H9 (cell line): ENCODE measurements around the gene CEP41. TPM values are rescaled to one million over a fixed set of nuclear protein-coding genes. Genes with fewer than 3 reads are reported as not detected.

Source experiments
- DNase-seq: peaks from one replicate; pipeline ENCODE4 v3.0.0-alpha.2; 2017
- H2AFZ ChIP-seq: one replicate; pipeline ENCODE4 v1.6.1; 2013; ENCODE audit warnings: mild to moderate bottlenecking, low read length, control low read depth, moderate library complexity
- H2AK5ac ChIP-seq: 2 replicates; pipeline ENCODE4 v1.6.1; 2013; ENCODE audit warnings: low read length, control low read depth, mixed read lengths; ENCODE audit not compliant: insufficient read length
- H2BK120ac ChIP-seq: one replicate; pipeline ENCODE4 v1.6.1; 2013; ENCODE audit warnings: low read depth, mild to moderate bottlenecking, low read length, control low read depth, inconsistent platforms; ENCODE audit not compliant: poor library complexity, severe bottlenecking
- H2BK12ac ChIP-seq: 2 replicates; pipeline ENCODE4 v1.6.1; 2013; ENCODE audit warnings: low read length, control low read depth, mixed read lengths, low read depth; ENCODE audit not compliant: insufficient read length
- H2BK15ac ChIP-seq: 2 replicates; pipeline ENCODE4 v1.6.1; 2013; ENCODE audit warnings: low read depth, low read length, control low read depth
- H2BK20ac ChIP-seq: one replicate; pipeline ENCODE4 v1.6.1; 2013; ENCODE audit warnings: low read depth, mild to moderate bottlenecking, low read length, control low read depth, inconsistent platforms; ENCODE audit not compliant: poor library complexity, severe bottlenecking
- H2BK5ac ChIP-seq: 2 replicates; pipeline ENCODE4 v1.6.1; 2013; ENCODE audit warnings: low read length, control low read depth, mixed read lengths; ENCODE audit not compliant: insufficient read length
- H3K14ac ChIP-seq: 2 replicates; pipeline ENCODE4 v1.6.1; 2013; ENCODE audit warnings: low read length, control low read depth; ENCODE audit not compliant: insufficient read depth
- H3K18ac ChIP-seq: 2 replicates; pipeline ENCODE4 v1.6.1; 2013; ENCODE audit warnings: low read depth, mild to moderate bottlenecking, mixed read lengths, low read length, control low read depth; ENCODE audit not compliant: insufficient read length
- H3K23ac ChIP-seq: 2 replicates; pipeline ENCODE4 v1.6.1; 2013; ENCODE audit warnings: low read length, control low read depth, mixed read lengths, low read depth; ENCODE audit not compliant: insufficient read length
- H3K23me2 ChIP-seq: 2 replicates; pipeline ENCODE4 v1.6.1; 2013; ENCODE audit warnings: low read depth, mild to moderate bottlenecking, mixed read lengths, low read length, control low read depth; ENCODE audit not compliant: insufficient read length, poor library complexity, severe bottlenecking
- H3K27ac ChIP-seq: 2 replicates; pipeline ENCODE4 v1.5.1; 2013; ENCODE audit warnings: low read length, control low read depth, mixed read lengths, low read depth; ENCODE audit not compliant: insufficient read length
- H3K27me3 ChIP-seq: 2 replicates; pipeline ENCODE4 v1.6.1; 2013; ENCODE audit warnings: low read length, control low read depth, inconsistent platforms; ENCODE audit not compliant: insufficient read depth
- H3K4ac ChIP-seq: 2 replicates; pipeline ENCODE4 v1.6.1; 2013; ENCODE audit warnings: low read depth, mild to moderate bottlenecking, control low read depth, inconsistent platforms, low read length, moderate library complexity
- H3K4me1 ChIP-seq: 2 replicates; pipeline ENCODE4 v1.6.1; 2013; ENCODE audit warnings: low read length, control low read depth, inconsistent platforms; ENCODE audit not compliant: insufficient read depth
- H3K4me2 ChIP-seq: 2 replicates; pipeline ENCODE4 v1.6.1; 2013; ENCODE audit warnings: low read length, control low read depth, mixed read lengths; ENCODE audit not compliant: insufficient read length, insufficient read depth
- H3K56ac ChIP-seq: 2 replicates; pipeline ENCODE4 v1.6.1; 2013; ENCODE audit warnings: low read depth, mild to moderate bottlenecking, mixed read lengths, low read length, control low read depth; ENCODE audit not compliant: insufficient read length
- H3K79me1 ChIP-seq: 2 replicates; pipeline ENCODE4 v1.6.1; 2013; ENCODE audit warnings: low read depth, mild to moderate bottlenecking, moderate library complexity, low read length, control low read depth, inconsistent platforms; ENCODE audit not compliant: insufficient read depth, poor library complexity, severe bottlenecking
- H3K79me2 ChIP-seq: 2 replicates; pipeline ENCODE4 v1.6.1; 2013; ENCODE audit warnings: low read length, control low read depth, inconsistent platforms; ENCODE audit not compliant: insufficient read depth
- H3K9ac ChIP-seq: 2 replicates; pipeline ENCODE4 v1.6.1; 2013; ENCODE audit warnings: low read length, control low read depth, mixed read lengths; ENCODE audit not compliant: insufficient read length; ENCODE audit errors: extremely low read depth
- H3K9me3 ChIP-seq: one replicate; pipeline ENCODE4 v1.6.1; 2013; ENCODE audit warnings: low read depth, low read length, inconsistent platforms; ENCODE audit not compliant: control insufficient read depth
- H3T11ph ChIP-seq: one replicate; pipeline ENCODE4 v1.6.1; 2013; ENCODE audit warnings: mild to moderate bottlenecking, low read length, control low read depth, inconsistent platforms
- H4K20me1 ChIP-seq: one replicate; pipeline ENCODE4 v1.6.1; 2013; ENCODE audit not compliant: control insufficient read depth, insufficient read length, insufficient read depth
- H4K5ac ChIP-seq: 2 replicates; pipeline ENCODE4 v1.6.1; 2013; ENCODE audit warnings: low read depth, mild to moderate bottlenecking, mixed read lengths, low read length, control low read depth; ENCODE audit not compliant: insufficient read length
- H4K8ac ChIP-seq: replicated peaks from 2 replicates; pipeline ENCODE4 v1.6.1; 2013; ENCODE audit warnings: low read length, control low read depth, mixed read lengths, low read depth; ENCODE audit not compliant: insufficient read length
- H4K91ac ChIP-seq: 2 replicates; pipeline ENCODE4 v1.6.1; 2013; ENCODE audit warnings: low read depth, mild to moderate bottlenecking, moderate library complexity, mixed read lengths, low read length, control low read depth; ENCODE audit not compliant: insufficient read length
- H3K27ac Mint-ChIP-seq, 3 experiments: 2 replicates in 2 of 3; 3 replicates in 1 of 3; pipeline ENCODE4 v1.8.0; 2020 to 2021; ENCODE audit warnings: mixed read lengths in 3 of 3, mild to moderate bottlenecking in 1 of 3, moderate library complexity in 1 of 3
- H3K27me3 Mint-ChIP-seq: 2 replicates; pipeline ENCODE4 v1.8.0; 2021; ENCODE audit warnings: low read depth, mild to moderate bottlenecking, moderate library complexity, mixed read lengths
- H3K36me3 Mint-ChIP-seq, 3 experiments: 2 replicates in 2 of 3; 3 replicates in 1 of 3; pipeline ENCODE4 v1.8.0; 2020 to 2021; ENCODE audit warnings: low read depth in 3 of 3, mixed read lengths in 3 of 3; ENCODE audit not compliant: insufficient read depth in 1 of 3
- H3K4me1 Mint-ChIP-seq, 2 experiments: 2 replicates each; pipeline ENCODE4 v1.8.0; 2020; ENCODE audit warnings: mixed read lengths in 2 of 2
- H3K4me3 Mint-ChIP-seq, 2 experiments: 2 replicates in 1 of 2; 3 replicates in 1 of 2; pipeline ENCODE4 v1.8.0; 2020 to 2021; ENCODE audit warnings: mild to moderate bottlenecking in 2 of 2, mixed read lengths in 2 of 2, moderate library complexity in 1 of 2
- H3K9me3 Mint-ChIP-seq, 2 experiments: 2 replicates in 1 of 2; 3 replicates in 1 of 2; pipeline ENCODE4 v1.8.0; 2020; ENCODE audit warnings: mild to moderate bottlenecking in 2 of 2, mixed read lengths in 2 of 2, moderate library complexity in 1 of 2
- CTCF ChIP-seq: fragments of 200-600 bp; sonication (generic); conservative IDR thresholded peaks from 3 replicates; pipeline ENCODE4 v1.8.0; 2021; ENCODE audit warnings: antibody characterized with exemption, mild to moderate bottlenecking
- WGBS: extraction: QIAGEN DNeasy Blood & Tissue Kit; methylation state at CpG from one replicate; pipeline ENCODE4 v1.1.7; 2013; ENCODE audit warnings: missing lambda C conversion rate, low lambda C conversion rate, mixed read lengths; ENCODE audit not compliant: insufficient read length; ENCODE audit errors: extremely low coverage; 5-methylcytosine and 5-hydroxymethylcytosine counted together
- total RNA-seq: library from RNA; stranded (reverse); gene quantifications from 2 replicates; pipeline ENCODE4 v1.2.1, GENCODE V29; 2021

Gene CEP41
- total RNA-seq, 1 experiment from 2014 or later = 9.7 TPM

DNA sequence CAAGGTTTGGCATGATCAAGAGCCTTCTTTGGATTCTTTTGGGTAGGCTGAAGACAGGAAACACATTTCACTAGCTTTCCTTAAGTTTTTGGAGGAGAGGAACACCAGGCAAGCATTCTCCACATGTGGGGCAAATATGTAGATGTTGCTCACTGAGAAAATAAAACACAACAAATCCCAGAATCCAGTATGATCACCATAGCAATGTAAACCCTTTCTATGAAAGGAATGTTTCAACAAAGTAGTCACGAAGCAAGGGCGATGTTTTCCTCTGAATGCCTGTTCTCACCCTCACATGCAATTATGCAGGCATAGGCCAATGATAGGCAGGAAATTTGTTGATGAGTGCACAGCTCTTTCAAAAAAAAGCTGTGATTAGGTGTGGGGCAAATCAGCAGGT lies 20.5 kb upstream of the CEP41 start:
- no peak overlapping the region for H3K4me3 Mint-ChIP-seq
- Histone ChIP-seq H2BK20ac (no peak overlapping the region), H3T11ph (no peak overlapping the region), H2BK120ac (no peak overlapping the region), H3K27ac (no peak overlapping the region), H3K79me1 (no peaks in the 10 kb centered on the region), H3K9ac (no peak overlapping the region), H2BK5ac (no peak overlapping the region), H3K4me1 (no peaks in the 10 kb centered on the region), H3K56ac (no peak overlapping the region), H3K4me2 (no peak overlapping the region), H4K91ac (no peak overlapping the region), H2AFZ (no peak overlapping the region), H3K18ac (no peak overlapping the region), H3K79me2 (no peaks in the 10 kb centered on the region), H3K14ac (no peak overlapping the region), H2BK12ac (no peak overlapping the region), H4K5ac (no peak overlapping the region), H3K23me2 (no peaks in the 10 kb centered on the region), H3K4ac (no peak overlapping the region), H4K20me1 (no peaks in the 10 kb centered on the region), H2BK15ac (no peak overlapping the region), H3K23ac (no peak overlapping the region), H3K27me3 (no peaks in the 10 kb centered on the region), H3K9me3 (no peaks in the 10 kb centered on the region), H4K8ac (no peak overlapping the region), H2AK5ac (no peak overlapping the region)
- H3K9me3 Mint-ChIP-seq = peaks cover 12 to 16% of the 10 kb centered on the region in 2 experiments
- no peaks in the 10 kb centered on the region for H3K4me1 Mint-ChIP-seq
- no peak overlapping the region for H3K27ac Mint-ChIP-seq
- TF ChIP-seq CTCF = no peak
- WGBS = no CpG with 5 or more reads among the region's 2 CpGs
- peaks cover 1 to 15% (median 4%) of the 10 kb centered on the region in 3 experiments; a peak in 6 of 7 replicates for H3K36me3 Mint-ChIP-seq
- DNase-seq = no peak
- H3K27me3 Mint-ChIP-seq = peaks cover 2% of the 10 kb centered on the region; the same call in 1 of the 2 replicates
